Stimulated activated naive CD8-positive, alpha-beta T cell treated with anti-CD3 and anti-CD28 coated beads, Interleukin-15, Interleukin-2, amounts not matched to agents 100 ng/mL and 50 ng/mL, for 24 hours (primary cell): ENCODE data around the gene MROH8.
A peak's percentile ranks its signal among the peaks of the same experiment; 100 is the strongest.

Experiments used
- H3K27ac Mint-ChIP-seq: one replicate; pipeline ENCODE4 v1.8.0; 2021; ENCODE audit warnings: mild to moderate bottlenecking, mixed read lengths
- H3K27me3 Mint-ChIP-seq: one replicate; pipeline ENCODE4 v1.8.0; 2021; ENCODE audit warnings: mixed read lengths
- H3K36me3 Mint-ChIP-seq: one replicate; pipeline ENCODE4 v1.8.0; 2021; ENCODE audit warnings: low read depth, mixed read lengths
- H3K4me1 Mint-ChIP-seq: one replicate; pipeline ENCODE4 v1.8.0; 2021; ENCODE audit warnings: low read depth, mixed read lengths
- H3K4me3 Mint-ChIP-seq: one replicate; pipeline ENCODE4 v1.8.0; 2021; ENCODE audit warnings: mild to moderate bottlenecking, mixed read lengths
- H3K9me3 Mint-ChIP-seq: one replicate; pipeline ENCODE4 v1.8.0; 2021; ENCODE audit warnings: mixed read lengths

The MROH8 gene

GRCh38 chr20:37189416-37190016, 10.2 kb upstream of the MROH8 start:
- Mint-ChIP-seq H3K27ac (peak overlapping the region; percentile 58), H3K4me1 (peaks cover 62% of the 10 kb centered on the region), H3K36me3 (peaks cover 71% of the 10 kb centered on the region), H3K4me3 (no peak overlapping the region), H3K27me3 (no peaks in the 10 kb centered on the region), H3K9me3 (no peaks in the 10 kb centered on the region)

- Mint-ChIP-seq H3K27ac (no peak overlapping the region), H3K9me3 (no peaks in the 10 kb centered on the region), H3K27me3 (no peaks in the 10 kb centered on the region), H3K36me3 (peaks cover 75% of the 10 kb centered on the region), H3K4me3 (no peak overlapping the region), H3K4me1 (peaks cover 61% of the 10 kb centered on the region)
Observed at GRCh38 chr20:37188787-37189186, 9.4 kb upstream of the MROH8 start.

GRCh38 chr20:37185686-37186085, 6.3 kb upstream of the MROH8 start:
- no peak overlapping the region for H3K27ac Mint-ChIP-seq
- H3K36me3 Mint-ChIP-seq: peaks cover 70% of the 10 kb centered on the region
- H3K4me1 Mint-ChIP-seq: peaks cover 66% of the 10 kb centered on the region
- no peaks in the 10 kb centered on the region for H3K27me3 Mint-ChIP-seq
- no peak overlapping the region for H3K4me3 Mint-ChIP-seq
- no peaks in the 10 kb centered on the region for H3K9me3 Mint-ChIP-seq

- H3K27me3 Mint-ChIP-seq: no peaks in the 10 kb centered on the region
- peaks cover 50% of the 10 kb centered on the region for H3K4me1 Mint-ChIP-seq
- H3K27ac Mint-ChIP-seq: peak overlapping the region; percentile 97
- peak overlapping the region; percentile 93 for H3K4me3 Mint-ChIP-seq
- peaks cover 25% of the 10 kb centered on the region for H3K36me3 Mint-ChIP-seq
- H3K9me3 Mint-ChIP-seq: no peaks in the 10 kb centered on the region
Observed at GRCh38 chr20:37179683-37180524, 556 bp upstream of the MROH8 start.

GRCh38 chr20:37172836-37173235, 6.5 kb downstream of the MROH8 start:
- H3K27ac Mint-ChIP-seq: no peak overlapping the region
- no peak overlapping the region for H3K4me3 Mint-ChIP-seq
- H3K4me1 Mint-ChIP-seq: peaks cover under 1% of the 10 kb centered on the region
- no peaks in the 10 kb centered on the region for H3K27me3 Mint-ChIP-seq
- H3K36me3 Mint-ChIP-seq: peaks cover 2% of the 10 kb centered on the region
- no peaks in the 10 kb centered on the region for H3K9me3 Mint-ChIP-seq

- H3K9me3 Mint-ChIP-seq: no peaks in the 10 kb centered on the region
- no peaks in the 10 kb centered on the region for H3K4me1 Mint-ChIP-seq
- H3K27ac Mint-ChIP-seq: no peak overlapping the region
- H3K36me3 Mint-ChIP-seq: peaks cover 9% of the 10 kb centered on the region
- no peak overlapping the region for H3K4me3 Mint-ChIP-seq
- H3K27me3 Mint-ChIP-seq: no peaks in the 10 kb centered on the region
Observed at GRCh38 chr20:37166867-37167266, 12.5 kb downstream of the MROH8 start.

- Mint-ChIP-seq H3K4me3 (no peak overlapping the region), H3K27me3 (no peaks in the 10 kb centered on the region), H3K27ac (no peak overlapping the region), H3K9me3 (no peaks in the 10 kb centered on the region), H3K4me1 (no peaks in the 10 kb centered on the region), H3K36me3 (peaks cover 9% of the 10 kb centered on the region)
Observed at GRCh38 chr20:37165031-37165430, 14.3 kb downstream of the MROH8 start.

- H3K27ac Mint-ChIP-seq: no peak overlapping the region
- H3K36me3 Mint-ChIP-seq: peaks cover 9% of the 10 kb centered on the region
- H3K27me3 Mint-ChIP-seq: no peaks in the 10 kb centered on the region
- no peaks in the 10 kb centered on the region for H3K4me1 Mint-ChIP-seq
- H3K9me3 Mint-ChIP-seq: no peaks in the 10 kb centered on the region
- no peak overlapping the region for H3K4me3 Mint-ChIP-seq
Observed at GRCh38 chr20:37163832-37164554, 15.4 kb downstream of the MROH8 start.

GRCh38 chr20:37162646-37163045, 16.7 kb downstream of the MROH8 start:
- H3K4me1 Mint-ChIP-seq: no peaks in the 10 kb centered on the region
- no peak overlapping the region for H3K4me3 Mint-ChIP-seq
- H3K9me3 Mint-ChIP-seq: no peaks in the 10 kb centered on the region
- H3K27ac Mint-ChIP-seq: peak overlapping the region; percentile 10
- H3K36me3 Mint-ChIP-seq: peaks cover 5% of the 10 kb centered on the region
- H3K27me3 Mint-ChIP-seq: no peaks in the 10 kb centered on the region

GRCh38 chr20:37161830-37162549, 17.4 kb downstream of the MROH8 start:
- no peak overlapping the region for H3K4me3 Mint-ChIP-seq
- no peaks in the 10 kb centered on the region for H3K9me3 Mint-ChIP-seq
- no peak overlapping the region for H3K27ac Mint-ChIP-seq
- H3K4me1 Mint-ChIP-seq: no peaks in the 10 kb centered on the region
- no peaks in the 10 kb centered on the region for H3K36me3 Mint-ChIP-seq
- H3K27me3 Mint-ChIP-seq: no peaks in the 10 kb centered on the region

GRCh38 chr20:37160683-37161082, 18.7 kb downstream of the MROH8 start:
- H3K27me3 Mint-ChIP-seq: no peaks in the 10 kb centered on the region
- H3K36me3 Mint-ChIP-seq: no peaks in the 10 kb centered on the region
- no peak overlapping the region for H3K27ac Mint-ChIP-seq
- no peaks in the 10 kb centered on the region for H3K4me1 Mint-ChIP-seq
- no peak overlapping the region for H3K4me3 Mint-ChIP-seq
- H3K9me3 Mint-ChIP-seq: no peaks in the 10 kb centered on the region

GRCh38 chr20:37158248-37158647, 21.1 kb downstream of the MROH8 start:
- Mint-ChIP-seq H3K27ac (no peak overlapping the region), H3K4me3 (no peak overlapping the region), H3K27me3 (no peaks in the 10 kb centered on the region), H3K36me3 (no peaks in the 10 kb centered on the region), H3K9me3 (no peaks in the 10 kb centered on the region), H3K4me1 (no peaks in the 10 kb centered on the region)

GRCh38 chr20:37155987-37156386, 23.4 kb downstream of the MROH8 start:
- Mint-ChIP-seq H3K27ac (no peak overlapping the region), H3K36me3 (no peaks in the 10 kb centered on the region), H3K4me1 (no peaks in the 10 kb centered on the region), H3K9me3 (no peaks in the 10 kb centered on the region), H3K4me3 (no peak overlapping the region), H3K27me3 (no peaks in the 10 kb centered on the region)

- Mint-ChIP-seq H3K4me1 (no peaks in the 10 kb centered on the region), H3K27ac (no peak overlapping the region), H3K36me3 (no peaks in the 10 kb centered on the region), H3K9me3 (no peaks in the 10 kb centered on the region), H3K4me3 (no peak overlapping the region), H3K27me3 (no peaks in the 10 kb centered on the region)
Observed at GRCh38 chr20:37154684-37155298, 24.6 kb downstream of the MROH8 start.
